GM23338 (cell line): Measurements from ENCODE around the gene MRTO4. TPM values are rescaled to one million over a fixed set of nuclear protein-coding genes. Genes with fewer than 3 reads are reported as not detected.
"Not testable (repeated sequence)": the region's sequence is repeated elsewhere in the genome, so short reads cannot be mapped to it uniquely, and the experiment has no call there.

Experiments used
- ATAC-seq: fragments of 200-7000 bp; cut with Tn5 transposase; 3 replicates; pipeline ENCODE4 v1.9.1; 2020
- DNase-seq: peaks from one replicate; pipeline ENCODE4 v3.0.0-alpha.2; 2015; ENCODE audit warnings: low spot score
- H2AFZ ChIP-seq: fragments of 200-600 bp; sonication (generic); 2 replicates; pipeline ENCODE4 v1.8.0; 2016; ENCODE audit warnings: antibody characterized with exemption, mild to moderate bottlenecking, moderate library complexity
- H3F3A ChIP-seq: fragments of 200-600 bp; sonication (generic); replicated peaks from 2 replicates; pipeline ENCODE4 v1.8.0; 2017; ENCODE audit warnings: antibody characterized with exemption, mixed run types, low read depth
- H3K27ac ChIP-seq: fragments of 200-600 bp; sonication (generic); 2 replicates; pipeline ENCODE4 v1.6.1; 2016; ENCODE audit warnings: low read depth
- H3K27me3 ChIP-seq: fragments of 200-600 bp; sonication (generic); 2 replicates; pipeline ENCODE4 v1.8.0; 2016; ENCODE audit warnings: mild to moderate bottlenecking, mixed run types, moderate library complexity; ENCODE audit not compliant: insufficient read depth
- H3K36me3 ChIP-seq: fragments of 200-600 bp; sonication (generic); 2 replicates; pipeline ENCODE4 v1.8.0; 2016; ENCODE audit warnings: mild to moderate bottlenecking; ENCODE audit not compliant: insufficient read depth
- H3K4me1 ChIP-seq: fragments of 200-600 bp; sonication (generic); 2 replicates; pipeline ENCODE4 v1.8.0; 2016; ENCODE audit warnings: mild to moderate bottlenecking, moderate library complexity; ENCODE audit not compliant: insufficient read depth
- H3K4me2 ChIP-seq: fragments of 200-600 bp; sonication (generic); 2 replicates; pipeline ENCODE4 v1.7.1; 2017; ENCODE audit warnings: mixed run types
- H3K4me3 ChIP-seq: fragments of 200-600 bp; sonication (generic); 2 replicates; pipeline ENCODE4 v1.6.1; 2016; ENCODE audit warnings: mixed run types
- H3K79me2 ChIP-seq: fragments of 200-600 bp; sonication (generic); replicated peaks from 2 replicates; pipeline ENCODE4 v1.8.0; 2017; ENCODE audit warnings: mild to moderate bottlenecking; ENCODE audit not compliant: insufficient read depth
- H3K9me2 ChIP-seq: fragments of 200-600 bp; sonication (generic); 2 replicates; pipeline ENCODE4 v1.8.0; 2017; ENCODE audit not compliant: insufficient read depth
- H4K20me1 ChIP-seq: fragments of 200-600 bp; sonication (generic); replicated peaks from 2 replicates; pipeline ENCODE4 v1.8.0; 2017; ENCODE audit warnings: mild to moderate bottlenecking; ENCODE audit not compliant: insufficient read depth
- H3K27ac Mint-ChIP-seq: 2 replicates; pipeline ENCODE4 v1.8.0; 2020; ENCODE audit warnings: inconsistent platforms, mild to moderate bottlenecking, moderate library complexity, mixed read lengths
- H3K27me3 Mint-ChIP-seq: 3 replicates; pipeline ENCODE4 v1.8.0; 2022; ENCODE audit warnings: low read depth, mild to moderate bottlenecking, moderate library complexity, mixed read lengths, inconsistent platforms; ENCODE audit not compliant: insufficient read depth, poor library complexity
- H3K36me3 Mint-ChIP-seq: 3 replicates; pipeline ENCODE4 v1.8.0; 2021; ENCODE audit warnings: low read depth, mild to moderate bottlenecking, inconsistent platforms, moderate library complexity, mixed read lengths
- H3K4me1 Mint-ChIP-seq: 3 replicates; pipeline ENCODE4 v1.8.0; 2020; ENCODE audit warnings: mild to moderate bottlenecking, inconsistent platforms, mixed read lengths
- H3K4me3 Mint-ChIP-seq: 3 replicates; pipeline ENCODE4 v1.8.0; 2021; ENCODE audit warnings: moderate library complexity, mild to moderate bottlenecking, inconsistent platforms, mixed read lengths
- H3K9me3 Mint-ChIP-seq: 3 replicates; pipeline ENCODE4 v1.8.0; 2020; ENCODE audit warnings: moderate library complexity, mild to moderate bottlenecking, inconsistent platforms, mixed read lengths
- CREB1 ChIP-seq: fragments of 250-450 bp; sonication (Bioruptor Pico); IDR thresholded peaks from 2 replicates; pipeline ENCODE4 v1.5.0; 2020; ENCODE audit warnings: low read depth, mild to moderate bottlenecking, moderate library complexity
- ETS1 ChIP-seq: IDR thresholded peaks from 2 replicates; pipeline ENCODE4 v1.6.1; 2016; ENCODE audit warnings: antibody characterized with exemption
- EZH2 ChIP-seq: fragments of 200-600 bp; sonication (generic); IDR thresholded peaks from one replicate; pipeline ENCODE4 v1.8.0; 2017; ENCODE audit warnings: antibody characterized with exemption, mild to moderate bottlenecking, low read depth; ENCODE audit not compliant: unreplicated experiment
- EZH2phosphoT487 ChIP-seq: fragments of 200-600 bp; sonication (generic); IDR thresholded peaks from one replicate; pipeline ENCODE4 v1.8.1; 2018; ENCODE audit warnings: antibody characterized with exemption; ENCODE audit not compliant: unreplicated experiment
- JUNB ChIP-seq: IDR thresholded peaks from one replicate; pipeline ENCODE4 v1.6.1; 2016; ENCODE audit warnings: antibody characterized with exemption; ENCODE audit not compliant: unreplicated experiment
- POLR2AphosphoS5 ChIP-seq: IDR thresholded peaks from 2 replicates; pipeline ENCODE4 v1.6.1; 2016; ENCODE audit warnings: antibody characterized with exemption, low read depth
- STAT1 ChIP-seq: IDR thresholded peaks from one replicate; pipeline ENCODE4 v1.6.1; 2016; ENCODE audit warnings: antibody characterized with exemption; ENCODE audit not compliant: unreplicated experiment
- ZNF331 ChIP-seq: fragments of 250-450 bp; sonication (Bioruptor Pico); IDR thresholded peaks from 2 replicates; pipeline ENCODE4 v1.5.0; 2020; ENCODE audit warnings: low read depth, mild to moderate bottlenecking, moderate library complexity
- ZNF462 ChIP-seq: fragments of 250-450 bp; sonication (Bioruptor Pico); IDR thresholded peaks from 2 replicates; pipeline ENCODE4 v1.5.0; 2020; ENCODE audit warnings: mild to moderate bottlenecking, moderate library complexity
- polyA plus RNA-seq: library from polyadenylated mRNA; unstranded; fragments of >200 nt; fragmentation: Nextera tagmentation; extraction: Ambion mirVana; gene quantifications from 2 replicates; pipeline ENCODE4 v1.2.1, GENCODE V29; 2016
- total RNA-seq: library from RNA; depleted of rRNA; stranded (reverse); fragments of >200 nt; shearing (Covaris generic); gene quantifications from 2 replicates; pipeline ENCODE4 v1.2.3, GENCODE V29; 2014
- TF ChIP-seq, protein P1 (sequence below): IDR thresholded peaks from one replicate; pipeline ENCODE4 v1.6.1; 2018; ENCODE audit warnings: antibody characterized with exemption; ENCODE audit not compliant: unreplicated experiment

Gene MRTO4
- total and polyA plus RNA-seq, 2 experiments from 2014 or later, result 54.2 to 88.5 TPM

- not testable (repeated sequence) for H3K27me3 ChIP-seq, H3K9me3 Mint-ChIP-seq, DNase-seq, H3F3A ChIP-seq, H3K27ac ChIP-seq, H3K9me2 ChIP-seq, H2AFZ ChIP-seq, H3K4me3 Mint-ChIP-seq, H3K4me3 ChIP-seq, H3K4me1 ChIP-seq, H3K27ac Mint-ChIP-seq, H3K4me2 ChIP-seq, ATAC-seq
- H3K4me1 Mint-ChIP-seq, result peaks cover 12% of the 10 kb centered on the region
- H4K20me1 ChIP-seq, result peaks cover 26% of the 10 kb centered on the region
- H3K36me3 Mint-ChIP-seq, result peaks cover 72% of the 10 kb centered on the region
- peaks cover 49% of the 10 kb centered on the region for H3K79me2 ChIP-seq
- H3K36me3 ChIP-seq, result peaks cover 33% of the 10 kb centered on the region
- peaks cover 22% of the 10 kb centered on the region for H3K27me3 Mint-ChIP-seq
These were observed 4.7 kb downstream of the MRTO4 start for GRCh38 chr1:19256301-19256700.

DNA sequence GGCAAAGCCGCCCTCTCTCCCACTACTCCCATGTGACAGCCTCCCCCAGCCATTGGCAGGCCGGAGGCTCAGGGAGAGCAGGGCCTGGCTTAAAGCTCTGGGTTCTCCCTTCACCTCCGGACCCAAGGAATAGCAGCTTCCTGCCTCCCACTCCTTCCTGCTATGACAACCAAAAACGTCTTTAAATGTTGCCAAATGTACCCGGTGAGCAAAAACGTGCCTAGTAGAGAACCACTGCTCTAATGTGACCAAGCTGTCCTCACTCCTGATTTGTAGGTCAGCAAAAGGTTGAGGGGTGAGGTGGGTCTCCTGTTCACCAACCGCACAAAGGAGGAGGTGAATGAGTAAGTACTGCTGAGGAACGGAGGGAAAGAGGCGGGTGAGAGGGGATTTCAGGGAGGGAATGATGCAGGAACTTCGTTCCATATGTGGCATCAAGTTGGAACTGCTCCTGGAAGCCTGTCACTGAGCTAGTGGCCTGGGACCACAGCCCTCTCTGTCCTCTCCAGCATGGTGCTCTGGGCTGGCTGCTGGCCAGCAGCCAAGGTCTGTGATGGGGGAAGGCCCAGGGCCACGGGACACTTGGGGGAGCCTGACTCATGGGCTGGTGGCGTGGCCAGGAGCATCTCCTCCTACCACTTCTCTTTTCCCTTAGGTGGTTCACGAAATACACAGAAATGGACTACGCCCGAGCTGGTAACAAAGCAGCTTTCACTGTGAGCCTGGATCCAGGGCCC is 5.7 kb downstream of the MRTO4 start:
- Histone ChIP-seq H3K4me2 (no peak overlapping the region), H4K20me1 (peaks cover 26% of the 10 kb centered on the region), H3K4me1 (peaks cover 7% of the 10 kb centered on the region; the same call in 1 of the 2 replicates), H3K36me3 (peaks cover 33% of the 10 kb centered on the region), H3K27me3 (no peaks in the 10 kb centered on the region), H3K4me3 (no peak overlapping the region), H3K9me2 (no peaks in the 10 kb centered on the region), H3K79me2 (peaks cover 41% of the 10 kb centered on the region), H3F3A (0 out of 2 replicates have a peak, but pooled peaks cover 10% of the 10 kb centered on the region), H2AFZ (no peak overlapping the region), H3K27ac (no peak overlapping the region)
- Mint-ChIP-seq H3K9me3 (no peaks in the 10 kb centered on the region), H3K27me3 (peaks cover 22% of the 10 kb centered on the region), H3K36me3 (peaks cover 69% of the 10 kb centered on the region), H3K4me1 (peaks cover 12% of the 10 kb centered on the region), H3K27ac (no peak overlapping the region), H3K4me3 (no peak overlapping the region)
- ATAC-seq (no peak), DNase-seq (no peak)
- TF ChIP-seq ZNF331 (CRISPR knock-in tag) (no peak), ZNF462 (CRISPR knock-in tag) (no peak), ETS1 (no peak), JUNB (no peak), EZH2phosphoT487 (no peak), EZH2 (no peak), POLR2AphosphoS5 (no peak), CREB1 (CRISPR knock-in tag) (no peak), STAT1 (no peak)
- TF ChIP-seq, protein P1, sequence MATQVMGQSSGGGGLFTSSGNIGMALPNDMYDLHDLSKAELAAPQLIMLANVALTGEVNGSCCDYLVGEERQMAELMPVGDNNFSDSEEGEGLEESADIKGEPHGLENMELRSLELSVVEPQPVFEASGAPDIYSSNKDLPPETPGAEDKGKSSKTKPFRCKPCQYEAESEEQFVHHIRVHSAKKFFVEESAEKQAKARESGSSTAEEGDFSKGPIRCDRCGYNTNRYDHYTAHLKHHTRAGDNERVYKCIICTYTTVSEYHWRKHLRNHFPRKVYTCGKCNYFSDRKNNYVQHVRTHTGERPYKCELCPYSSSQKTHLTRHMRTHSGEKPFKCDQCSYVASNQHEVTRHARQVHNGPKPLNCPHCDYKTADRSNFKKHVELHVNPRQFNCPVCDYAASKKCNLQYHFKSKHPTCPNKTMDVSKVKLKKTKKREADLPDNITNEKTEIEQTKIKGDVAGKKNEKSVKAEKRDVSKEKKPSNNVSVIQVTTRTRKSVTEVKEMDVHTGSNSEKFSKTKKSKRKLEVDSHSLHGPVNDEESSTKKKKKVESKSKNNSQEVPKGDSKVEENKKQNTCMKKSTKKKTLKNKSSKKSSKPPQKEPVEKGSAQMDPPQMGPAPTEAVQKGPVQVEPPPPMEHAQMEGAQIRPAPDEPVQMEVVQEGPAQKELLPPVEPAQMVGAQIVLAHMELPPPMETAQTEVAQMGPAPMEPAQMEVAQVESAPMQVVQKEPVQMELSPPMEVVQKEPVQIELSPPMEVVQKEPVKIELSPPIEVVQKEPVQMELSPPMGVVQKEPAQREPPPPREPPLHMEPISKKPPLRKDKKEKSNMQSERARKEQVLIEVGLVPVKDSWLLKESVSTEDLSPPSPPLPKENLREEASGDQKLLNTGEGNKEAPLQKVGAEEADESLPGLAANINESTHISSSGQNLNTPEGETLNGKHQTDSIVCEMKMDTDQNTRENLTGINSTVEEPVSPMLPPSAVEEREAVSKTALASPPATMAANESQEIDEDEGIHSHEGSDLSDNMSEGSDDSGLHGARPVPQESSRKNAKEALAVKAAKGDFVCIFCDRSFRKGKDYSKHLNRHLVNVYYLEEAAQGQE, result no peak
